Measurements from ENCODE around the gene MYOZ2. TPM values are rescaled to one million over a fixed set of nuclear protein-coding genes. Genes with fewer than 3 reads are reported as not detected.

MYOZ2 gene
- total RNA-seq, 2 donors from 2014 or later = not detected

GRCh38 chr4:119110121-119110520, 25.5 kb upstream of the MYOZ2 start:
- H3K27me3 Mint-ChIP-seq (ENCODE audit: insufficient read depth) = no peaks in the 10 kb centered on the region
- H3K36me3 Mint-ChIP-seq (ENCODE audit: low read depth) = no peaks in the 10 kb centered on the region
- Histone ChIP-seq H3K9ac (ENCODE audit: extremely low read depth, low read length, poor library complexity, severe bottlenecking) (no peak overlapping the region), H3K27ac (ENCODE audit: low read depth, low read length) (no peak overlapping the region), H3K36me3 (ENCODE audit: control insufficient read depth, insufficient read depth, low read length) (no peaks in the 10 kb centered on the region), H3K27me3 (ENCODE audit: control insufficient read depth, insufficient read depth, low read length, poor library complexity, severe bottlenecking) (no peaks in the 10 kb centered on the region), H3K4me3 (ENCODE audit: low read length) (no peak overlapping the region), H3K9me3 (ENCODE audit: control insufficient read depth, low read length) (no peaks in the 10 kb centered on the region), H3K4me1 (ENCODE audit: control insufficient read depth, insufficient read depth, low read length) (no peaks in the 10 kb centered on the region)
- no peaks in the 10 kb centered on the region for H3K9me3 Mint-ChIP-seq
- H3K4me1 Mint-ChIP-seq = peaks cover 1% of the 10 kb centered on the region
- H3K27ac Mint-ChIP-seq = no peak overlapping the region
- WGBS, 2 experiments (ENCODE audit: insufficient coverage in 1 of 2, insufficient read length in 1 of 2) = 93 to 100% methylated on average over 1 to 2 of the region's 2 CpGs
- DNase-seq = no peak
- no peak overlapping the region for H3K4me3 Mint-ChIP-seq
- TF ChIP-seq CTCF (conservative IDR thresholded peaks at IDR 0.05) = no peak

GRCh38 chr4:119111296-119111695, 24.3 kb upstream of the MYOZ2 start:
- H3K27ac ChIP-seq (ENCODE audit: low read depth, low read length) = no peak overlapping the region
- no peaks in the 10 kb centered on the region for H3K27me3 Mint-ChIP-seq (ENCODE audit: insufficient read depth)
- H3K9ac ChIP-seq (ENCODE audit: extremely low read depth, low read length, poor library complexity, severe bottlenecking) = no peak overlapping the region
- H3K9me3 Mint-ChIP-seq = no peaks in the 10 kb centered on the region
- no peak for TF ChIP-seq CTCF (conservative IDR thresholded peaks at IDR 0.05)
- H3K27me3 ChIP-seq (ENCODE audit: control insufficient read depth, insufficient read depth, low read length, poor library complexity, severe bottlenecking) = no peaks in the 10 kb centered on the region
- no peak overlapping the region for H3K4me3 Mint-ChIP-seq
- no peaks in the 10 kb centered on the region for H3K4me1 ChIP-seq (ENCODE audit: control insufficient read depth, insufficient read depth, low read length)
- no peaks in the 10 kb centered on the region for H3K36me3 Mint-ChIP-seq (ENCODE audit: low read depth)
- no peaks in the 10 kb centered on the region for H3K36me3 ChIP-seq (ENCODE audit: control insufficient read depth, insufficient read depth, low read length)
- H3K27ac Mint-ChIP-seq = no peak overlapping the region
- H3K4me3 ChIP-seq (ENCODE audit: low read length) = no peak overlapping the region
- no peaks in the 10 kb centered on the region for H3K9me3 ChIP-seq (ENCODE audit: control insufficient read depth, low read length)
- peaks cover 1% of the 10 kb centered on the region for H3K4me1 Mint-ChIP-seq
- no peak for DNase-seq

- Histone ChIP-seq H3K4me1 (ENCODE audit: control insufficient read depth, insufficient read depth, low read length) (no peaks in the 10 kb centered on the region), H3K36me3 (ENCODE audit: control insufficient read depth, insufficient read depth, low read length) (no peaks in the 10 kb centered on the region), H3K9ac (ENCODE audit: extremely low read depth, low read length, poor library complexity, severe bottlenecking) (no peak overlapping the region), H3K9me3 (ENCODE audit: control insufficient read depth, low read length) (no peaks in the 10 kb centered on the region), H3K27ac (ENCODE audit: low read depth, low read length) (no peak overlapping the region), H3K4me3 (ENCODE audit: low read length) (no peak overlapping the region), H3K27me3 (ENCODE audit: control insufficient read depth, insufficient read depth, low read length, poor library complexity, severe bottlenecking) (no peaks in the 10 kb centered on the region)
- no peak for DNase-seq
- Mint-ChIP-seq H3K4me1 (peaks cover 1% of the 10 kb centered on the region), H3K4me3 (no peak overlapping the region), H3K36me3 (ENCODE audit: low read depth) (no peaks in the 10 kb centered on the region), H3K9me3 (no peaks in the 10 kb centered on the region), H3K27me3 (ENCODE audit: insufficient read depth) (no peaks in the 10 kb centered on the region), H3K27ac (no peak overlapping the region)
- no peak for TF ChIP-seq CTCF (conservative IDR thresholded peaks at IDR 0.05)
Measured at GRCh38 chr4:119113033-119113655, 22.5 kb upstream of the MYOZ2 start.
